GM12878 (cell line): ENCODE measurements around the gene CCDC127. TPM values are rescaled to one million over a fixed set of nuclear protein-coding genes. Genes with fewer than 3 reads are reported as not detected.

Experiments
- ATAC-seq: fragments of 200-7000 bp; cut with Tn5 transposase; 3 replicates; pipeline ENCODE4 v1.9.1; 2020; ENCODE audit warnings: mild to moderate bottlenecking, moderate library complexity
- BruUV-seq: library from RNA; stranded (reverse); fragments of 400-500 nt; replicated peaks from 2 replicates; lab custom pipeline; 2021; lab: Mats Ljungman, UMichigan
- CTCF ChIA-PET: fragments of 300-600 bp; sonication (Branson Sonifier 250); formaldehyde crosslinking; extraction: SDS; loops from one replicate; lab custom pipeline; 2021; ENCODE audit warnings: inconsistent platforms; lab: Yijun Ruan, JAX
- POLR2A ChIA-PET: fragments of 350-600 bp; formaldehyde crosslinking; extraction: SDS; loops from one replicate; lab custom pipeline; 2021; ENCODE audit warnings: inconsistent platforms; lab: Charles Lee
- RAD21 ChIA-PET: fragments of 300-600 bp; sonication (Branson Sonifier 250); formaldehyde crosslinking; loops from one replicate; lab custom pipeline; 2023; ENCODE audit warnings: antibody characterized with exemption; ENCODE audit not compliant: unreplicated experiment; lab: Charles Lee
- SMC1A ChIA-PET: fragments of 300-600 bp; sonication (Branson Sonifier 250); formaldehyde crosslinking; loops from one replicate; lab custom pipeline; 2023; ENCODE audit not compliant: unreplicated experiment, uncharacterized antibody; lab: Charles Lee
- DNase-seq: peaks from one replicate; pipeline ENCODE4 v3.0.0-alpha.2; 2011; ENCODE audit warnings: low read depth, low spot score
- FAIRE-seq: peaks from 3 replicates; lab custom pipeline; 2011; peaks lifted over from hg19 to GRCh38; lab: Jason Lieb, UNC
- H2AFZ ChIP-seq: 2 replicates; pipeline ENCODE4 v1.6.0; 2011; ENCODE audit warnings: low read depth, low read length, control low read depth; ENCODE audit not compliant: control insufficient read depth
- H3K27ac ChIP-seq: 2 replicates; pipeline ENCODE4 v1.5.1; 2011; ENCODE audit warnings: control low read depth; ENCODE audit not compliant: control insufficient read depth, insufficient read depth
- H3K27me3 ChIP-seq, 2 experiments: replicated peaks in 1 of 2; 2 replicates each; pipeline versions ENCODE4 v1.6.0 to v1.6.1; 2011; ENCODE audit warnings: low read length in 1 of 2; ENCODE audit not compliant: control insufficient read depth in 2 of 2, insufficient read depth in 2 of 2
- H3K36me3 ChIP-seq, 2 experiments: 2 replicates each; pipeline ENCODE4 v1.5.1; 2011; ENCODE audit warnings: low read length in 1 of 2; ENCODE audit not compliant: control insufficient read depth in 2 of 2, insufficient read depth in 2 of 2
- H3K4me1 ChIP-seq: 2 replicates; pipeline ENCODE4 v1.6.1; 2011; ENCODE audit warnings: mild to moderate bottlenecking, low read length, moderate library complexity, mixed read lengths; ENCODE audit not compliant: control insufficient read depth, insufficient read depth
- H3K4me2 ChIP-seq: 2 replicates; pipeline ENCODE4 v1.6.0; 2011; ENCODE audit warnings: control low read depth; ENCODE audit not compliant: control insufficient read depth, insufficient read depth
- H3K4me3 ChIP-seq: fragments of 200-600 bp; sonication (generic); 2 replicates; pipeline ENCODE4 v1.5.1; 2016
- H3K79me2 ChIP-seq: 2 replicates; pipeline ENCODE4 v1.6.0; 2011; ENCODE audit warnings: low read length; ENCODE audit not compliant: control insufficient read depth, insufficient read depth
- H3K9ac ChIP-seq: 2 replicates; pipeline ENCODE4 v1.8.0; 2011; ENCODE audit warnings: low read length, control low read depth, mixed read lengths; ENCODE audit not compliant: control insufficient read depth, insufficient read depth
- H3K9me3 ChIP-seq: replicated peaks from 3 replicates; pipeline ENCODE4 v1.5.1; 2011; ENCODE audit warnings: mild to moderate bottlenecking, low read length; ENCODE audit not compliant: control insufficient read depth, insufficient read depth
- H4K20me1 ChIP-seq: 2 replicates; pipeline ENCODE4 v1.6.0; 2011; ENCODE audit not compliant: control insufficient read depth, insufficient read depth
- BACH1 ChIP-seq: fragments of 450-650 bp; IDR thresholded peaks from 2 replicates; pipeline ENCODE4 v1.6.1; 2017; ENCODE audit warnings: mild to moderate bottlenecking, borderline replicate concordance
- CHD4 ChIP-seq: fragments of 200-600 bp; sonication (generic); IDR thresholded peaks from 2 replicates; pipeline ENCODE4 v1.6.1; 2016; ENCODE audit warnings: mild to moderate bottlenecking
- ESRRA ChIP-seq: IDR thresholded peaks from 2 replicates; pipeline ENCODE4 v1.6.1; 2012; ENCODE audit warnings: mild to moderate bottlenecking, low read length, improper control_type of control experiment
- IRF4 ChIP-seq: IDR thresholded peaks from 2 replicates; pipeline ENCODE4 v1.6.1; 2011; ENCODE audit warnings: low read depth, low read length
- LARP7 ChIP-seq: fragments of 450-650 bp; IDR thresholded peaks from 2 replicates; pipeline ENCODE4 v1.6.1; 2017; ENCODE audit warnings: mild to moderate bottlenecking
- MEF2A ChIP-seq: IDR thresholded peaks from 2 replicates; pipeline ENCODE4 v1.6.1; 2011; ENCODE audit warnings: low read depth, mild to moderate bottlenecking, low read length, moderate library complexity; ENCODE audit not compliant: insufficient read depth
- POLR2A ChIP-seq: IDR thresholded peaks from 2 replicates; pipeline ENCODE4 v1.6.1; 2011; ENCODE audit warnings: low read depth, mild to moderate bottlenecking, low read length
- POLR2AphosphoS5 ChIP-seq: IDR thresholded peaks from 2 replicates; pipeline ENCODE4 v1.6.1; 2011; ENCODE audit warnings: mild to moderate bottlenecking, low read length, inconsistent platforms
- RAD21 ChIP-seq: IDR thresholded peaks from 2 replicates; pipeline ENCODE4 v1.6.1; 2011; ENCODE audit warnings: mild to moderate bottlenecking, low read depth, low read length, moderate library complexity; ENCODE audit not compliant: insufficient read depth
- SIN3A ChIP-seq: IDR thresholded peaks from 2 replicates; pipeline ENCODE4 v1.6.1; 2012; ENCODE audit warnings: low read depth, low read length, improper control_type of control experiment
- TCF12 ChIP-seq: IDR thresholded peaks from 2 replicates; pipeline ENCODE4 v1.6.1; 2011; ENCODE audit warnings: low read depth, mild to moderate bottlenecking, low read length
- ZNF384 ChIP-seq: IDR thresholded peaks from 2 replicates; pipeline ENCODE4 v1.6.1; 2012; ENCODE audit warnings: low read depth, mild to moderate bottlenecking, low read length, improper control_type of control experiment, borderline replicate concordance
- ZZZ3 ChIP-seq: IDR thresholded peaks from 2 replicates; pipeline ENCODE4 v1.6.1; 2011; ENCODE audit warnings: low read depth; ENCODE audit not compliant: control insufficient read depth, insufficient read length
- WGBS: methylation state at CpG from one replicate; pipeline ENCODE4 v1.1.6; 2016; ENCODE audit warnings: low lambda C conversion rate; ENCODE audit not compliant: insufficient replicate concordance, insufficient coverage; ENCODE audit errors: missing lambda C conversion rate; 5-methylcytosine and 5-hydroxymethylcytosine counted together
- in situ Hi-C: fragments of 300-500 bp; cut with MboI; formaldehyde crosslinking; loops from 9 replicates; pipeline ENCODE4 v1.14.3; 2018; ENCODE audit warnings: mixed read lengths
- intact Hi-C: fragments of 100-400 bp; cut with micrococcal nuclease; formaldehyde crosslinking; loops from one replicate; pipeline ENCODE4 v1.14.2; 2022; ENCODE audit not compliant: unreplicated experiment
- polyA plus RNA-seq, 11 experiments: library from polyadenylated mRNA; depleted of rRNA in 4 of 11; unstranded in 6 of 11; stranded (reverse) in 5 of 11; fragments of >200 nt; fragmentation: Nextera tagmentation in 4 of 11; fragmentation: Illumina TruSeq in 1 of 11; extraction: Ambion mirVana in 4 of 11; extraction: Trizol in 1 of 11; gene quantifications; 1 replicate in 1 of 11; 2 replicates in 10 of 11; pipeline versions ENCODE4 v1.2.1 to v1.2.3, GENCODE V29; 2011 to 2016; ENCODE audit warnings: inconsistent platforms in 2 of 11, missing spikeins in 2 of 11, low read depth in 1 of 11
- total RNA-seq, 4 experiments: library from RNA; depleted of rRNA in 3 of 4; stranded (reverse); fragments of >200 nt in 3 of 4; fragmentation: Illumina TruSeq in 1 of 4; extraction: Trizol in 1 of 4; gene quantifications; 2 replicates each; pipeline versions ENCODE4 v1.2.1 to v1.2.3, GENCODE V29; 2013 to 2021
- TF ChIP-seq, protein P1 (sequence below): fragments of 450-650 bp; IDR thresholded peaks from 2 replicates; pipeline ENCODE4 v1.6.1; 2016; ENCODE audit warnings: mild to moderate bottlenecking
- TF ChIP-seq, protein P2 (sequence below): IDR thresholded peaks from 2 replicates; pipeline ENCODE4 v1.6.1; 2011; ENCODE audit warnings: borderline replicate concordance, low read depth, mild to moderate bottlenecking, moderate library complexity, mixed read lengths, low read length; ENCODE audit not compliant: insufficient read depth; ENCODE audit errors: extremely low read length
- TF ChIP-seq, protein P3 (sequence below): fragments of 450-650 bp; IDR thresholded peaks from 2 replicates; pipeline ENCODE4 v1.6.1; 2017; ENCODE audit warnings: low read depth, mild to moderate bottlenecking, moderate library complexity
- TF ChIP-seq, protein P4 (sequence below): fragments of 450-650 bp; conservative IDR thresholded peaks from 2 replicates; pipeline ENCODE4 v1.6.1; 2017; ENCODE audit warnings: mild to moderate bottlenecking, moderate library complexity
- TF ChIP-seq, protein P5 (sequence below): fragments of 450-650 bp; IDR thresholded peaks from 2 replicates; pipeline ENCODE4 v1.6.1; 2017; ENCODE audit warnings: antibody characterized with exemption, mild to moderate bottlenecking, moderate library complexity

The CCDC127 gene
- total and polyA plus RNA-seq, 10 of the 15 experiments (the other 5 are each of a cell fraction or from before 2014, with no cell fraction given), result 1.9 to 6.9 (median 2.9) TPM

DNA sequence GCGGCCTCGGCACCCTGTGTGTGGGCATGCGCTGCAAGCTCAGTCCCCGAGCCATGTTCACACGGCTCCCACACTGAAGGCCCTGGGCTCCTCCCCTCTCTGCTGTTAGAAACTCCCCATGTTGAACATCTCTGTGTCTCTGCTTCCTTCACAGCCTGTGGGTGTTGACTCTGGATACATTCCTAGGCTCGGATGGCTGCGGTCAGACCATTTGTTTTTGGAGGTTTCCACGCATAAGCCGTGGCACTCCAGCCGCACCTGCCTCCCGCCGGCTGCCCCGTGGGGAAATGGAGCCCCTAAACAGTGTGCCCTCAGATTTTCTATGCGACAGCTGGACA lies 57.8 kb downstream of the CCDC127 start:
- SMC1A ChIA-PET, result no interaction called here
- POLR2A ChIA-PET, result no interaction called here
- Histone ChIP-seq H3K79me2 (no peaks in the 10 kb centered on the region), H3K4me1 (no peaks in the 10 kb centered on the region), H3K4me2 (no peak overlapping the region), H3K9ac (no peak overlapping the region), H3K27me3 (no peaks in the 10 kb centered on the region), H3K9me3 (no peaks in the 10 kb centered on the region; the same call in 2 of the 3 replicates), H3K36me3 (no peaks in the 10 kb centered on the region), H3K27ac (no peak overlapping the region), H3K4me3 (no peak overlapping the region)
- intact Hi-C loops (no loop called here), in situ Hi-C loops (no loop called here)
- CTCF ChIA-PET, result no interaction called here
- no peak for ATAC-seq
- WGBS, result 62% methylated on average over 14 of the region's 14 CpGs
- RAD21 ChIA-PET, result no interaction called here
- DNase-seq, result no peak
- TF ChIP-seq TCF12 (no peak), POLR2AphosphoS5 (no peak), CHD4 (no peak), ESRRA (no peak), RAD21 (no peak), POLR2A (no peak), BACH1 (no peak), LARP7 (no peak), IRF4 (no peak), ZNF384 (no peak), MEF2A (no peak), ZZZ3 (no peak), SIN3A (no peak)
- TF ChIP-seq, protein P1, sequence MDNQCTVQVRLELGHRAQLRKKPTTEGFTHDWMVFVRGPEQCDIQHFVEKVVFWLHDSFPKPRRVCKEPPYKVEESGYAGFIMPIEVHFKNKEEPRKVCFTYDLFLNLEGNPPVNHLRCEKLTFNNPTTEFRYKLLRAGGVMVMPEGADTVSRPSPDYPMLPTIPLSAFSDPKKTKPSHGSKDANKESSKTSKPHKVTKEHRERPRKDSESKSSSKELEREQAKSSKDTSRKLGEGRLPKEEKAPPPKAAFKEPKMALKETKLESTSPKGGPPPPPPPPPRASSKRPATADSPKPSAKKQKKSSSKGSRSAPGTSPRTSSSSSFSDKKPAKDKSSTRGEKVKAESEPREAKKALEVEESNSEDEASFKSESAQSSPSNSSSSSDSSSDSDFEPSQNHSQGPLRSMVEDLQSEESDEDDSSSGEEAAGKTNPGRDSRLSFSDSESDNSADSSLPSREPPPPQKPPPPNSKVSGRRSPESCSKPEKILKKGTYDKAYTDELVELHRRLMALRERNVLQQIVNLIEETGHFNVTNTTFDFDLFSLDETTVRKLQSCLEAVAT, result no peak
- TF ChIP-seq, protein P2, sequence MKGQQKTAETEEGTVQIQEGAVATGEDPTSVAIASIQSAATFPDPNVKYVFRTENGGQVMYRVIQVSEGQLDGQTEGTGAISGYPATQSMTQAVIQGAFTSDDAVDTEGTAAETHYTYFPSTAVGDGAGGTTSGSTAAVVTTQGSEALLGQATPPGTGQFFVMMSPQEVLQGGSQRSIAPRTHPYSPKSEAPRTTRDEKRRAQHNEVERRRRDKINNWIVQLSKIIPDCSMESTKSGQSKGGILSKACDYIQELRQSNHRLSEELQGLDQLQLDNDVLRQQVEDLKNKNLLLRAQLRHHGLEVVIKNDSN, result no peak
- TF ChIP-seq, protein P3, sequence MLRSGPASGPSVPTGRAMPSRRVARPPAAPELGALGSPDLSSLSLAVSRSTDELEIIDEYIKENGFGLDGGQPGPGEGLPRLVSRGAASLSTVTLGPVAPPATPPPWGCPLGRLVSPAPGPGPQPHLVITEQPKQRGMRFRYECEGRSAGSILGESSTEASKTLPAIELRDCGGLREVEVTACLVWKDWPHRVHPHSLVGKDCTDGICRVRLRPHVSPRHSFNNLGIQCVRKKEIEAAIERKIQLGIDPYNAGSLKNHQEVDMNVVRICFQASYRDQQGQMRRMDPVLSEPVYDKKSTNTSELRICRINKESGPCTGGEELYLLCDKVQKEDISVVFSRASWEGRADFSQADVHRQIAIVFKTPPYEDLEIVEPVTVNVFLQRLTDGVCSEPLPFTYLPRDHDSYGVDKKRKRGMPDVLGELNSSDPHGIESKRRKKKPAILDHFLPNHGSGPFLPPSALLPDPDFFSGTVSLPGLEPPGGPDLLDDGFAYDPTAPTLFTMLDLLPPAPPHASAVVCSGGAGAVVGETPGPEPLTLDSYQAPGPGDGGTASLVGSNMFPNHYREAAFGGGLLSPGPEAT, result no peak
- TF ChIP-seq, protein P4, sequence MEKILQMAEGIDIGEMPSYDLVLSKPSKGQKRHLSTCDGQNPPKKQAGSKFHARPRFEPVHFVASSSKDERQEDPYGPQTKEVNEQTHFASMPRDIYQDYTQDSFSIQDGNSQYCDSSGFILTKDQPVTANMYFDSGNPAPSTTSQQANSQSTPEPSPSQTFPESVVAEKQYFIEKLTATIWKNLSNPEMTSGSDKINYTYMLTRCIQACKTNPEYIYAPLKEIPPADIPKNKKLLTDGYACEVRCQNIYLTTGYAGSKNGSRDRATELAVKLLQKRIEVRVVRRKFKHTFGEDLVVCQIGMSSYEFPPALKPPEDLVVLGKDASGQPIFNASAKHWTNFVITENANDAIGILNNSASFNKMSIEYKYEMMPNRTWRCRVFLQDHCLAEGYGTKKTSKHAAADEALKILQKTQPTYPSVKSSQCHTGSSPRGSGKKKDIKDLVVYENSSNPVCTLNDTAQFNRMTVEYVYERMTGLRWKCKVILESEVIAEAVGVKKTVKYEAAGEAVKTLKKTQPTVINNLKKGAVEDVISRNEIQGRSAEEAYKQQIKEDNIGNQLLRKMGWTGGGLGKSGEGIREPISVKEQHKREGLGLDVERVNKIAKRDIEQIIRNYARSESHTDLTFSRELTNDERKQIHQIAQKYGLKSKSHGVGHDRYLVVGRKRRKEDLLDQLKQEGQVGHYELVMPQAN, result no peak
- TF ChIP-seq, protein P5, sequence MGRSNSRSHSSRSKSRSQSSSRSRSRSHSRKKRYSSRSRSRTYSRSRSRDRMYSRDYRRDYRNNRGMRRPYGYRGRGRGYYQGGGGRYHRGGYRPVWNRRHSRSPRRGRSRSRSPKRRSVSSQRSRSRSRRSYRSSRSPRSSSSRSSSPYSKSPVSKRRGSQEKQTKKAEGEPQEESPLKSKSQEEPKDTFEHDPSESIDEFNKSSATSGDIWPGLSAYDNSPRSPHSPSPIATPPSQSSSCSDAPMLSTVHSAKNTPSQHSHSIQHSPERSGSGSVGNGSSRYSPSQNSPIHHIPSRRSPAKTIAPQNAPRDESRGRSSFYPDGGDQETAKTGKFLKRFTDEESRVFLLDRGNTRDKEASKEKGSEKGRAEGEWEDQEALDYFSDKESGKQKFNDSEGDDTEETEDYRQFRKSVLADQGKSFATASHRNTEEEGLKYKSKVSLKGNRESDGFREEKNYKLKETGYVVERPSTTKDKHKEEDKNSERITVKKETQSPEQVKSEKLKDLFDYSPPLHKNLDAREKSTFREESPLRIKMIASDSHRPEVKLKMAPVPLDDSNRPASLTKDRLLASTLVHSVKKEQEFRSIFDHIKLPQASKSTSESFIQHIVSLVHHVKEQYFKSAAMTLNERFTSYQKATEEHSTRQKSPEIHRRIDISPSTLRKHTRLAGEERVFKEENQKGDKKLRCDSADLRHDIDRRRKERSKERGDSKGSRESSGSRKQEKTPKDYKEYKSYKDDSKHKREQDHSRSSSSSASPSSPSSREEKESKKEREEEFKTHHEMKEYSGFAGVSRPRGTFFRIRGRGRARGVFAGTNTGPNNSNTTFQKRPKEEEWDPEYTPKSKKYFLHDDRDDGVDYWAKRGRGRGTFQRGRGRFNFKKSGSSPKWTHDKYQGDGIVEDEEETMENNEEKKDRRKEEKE, result no peak
- TF ChIP-seq, all 136 proteins: peak for 0
- Histone ChIP-seq H2AFZ (no peak overlapping the region), H4K20me1 (no peaks in the 10 kb centered on the region)
- no peak for FAIRE-seq
- no TSS peak for BruUV-seq
